A549 treated with AZD9567 at 1 μM for 4 hours (cell line): ENCODE results near the gene NANOS3. TPM values are rescaled to one million over a fixed set of nuclear protein-coding genes. Genes with fewer than 3 reads are reported as not detected.

Experiments
- total RNA-seq: library from RNA; stranded (reverse); fragments of 200-300 nt; extraction: Qiagen RNA extraction; gene quantifications from 5 replicates; pipeline ENCODE4 v1.2.3, GENCODE V29; 2022; ENCODE audit not compliant: insufficient read depth

The NANOS3 gene
- total RNA-seq: 2.3 to 3.1 TPM (median 2.5 TPM) in 4 of 5 replicates, not detected in the other

DNA sequence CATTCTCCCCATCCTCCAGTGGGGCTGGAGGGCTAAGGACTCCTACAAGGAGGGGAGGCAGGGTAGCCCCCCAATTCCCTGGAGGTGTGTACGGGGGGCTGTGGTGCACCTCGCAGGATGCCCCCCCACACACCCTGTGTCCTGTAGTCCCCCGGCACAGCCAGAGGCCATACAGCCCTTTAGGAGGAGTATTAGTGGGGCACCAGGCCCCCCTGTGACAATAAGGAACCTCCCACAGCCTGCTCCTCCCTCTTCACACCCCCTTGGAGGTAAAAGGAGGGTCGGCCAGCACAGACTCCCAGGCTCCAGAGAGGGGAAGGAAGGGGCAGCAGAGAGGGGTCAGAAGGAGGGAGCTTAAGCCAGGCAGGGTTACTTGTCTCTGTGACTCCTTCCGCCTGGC lies at the start of gene NANOS3:
Gene NANOS3 (plus strand): TSS at position 301 of the 400 bp plus-strand sequence. CDS start 115 bp downstream, outside the sequence.

DNA sequence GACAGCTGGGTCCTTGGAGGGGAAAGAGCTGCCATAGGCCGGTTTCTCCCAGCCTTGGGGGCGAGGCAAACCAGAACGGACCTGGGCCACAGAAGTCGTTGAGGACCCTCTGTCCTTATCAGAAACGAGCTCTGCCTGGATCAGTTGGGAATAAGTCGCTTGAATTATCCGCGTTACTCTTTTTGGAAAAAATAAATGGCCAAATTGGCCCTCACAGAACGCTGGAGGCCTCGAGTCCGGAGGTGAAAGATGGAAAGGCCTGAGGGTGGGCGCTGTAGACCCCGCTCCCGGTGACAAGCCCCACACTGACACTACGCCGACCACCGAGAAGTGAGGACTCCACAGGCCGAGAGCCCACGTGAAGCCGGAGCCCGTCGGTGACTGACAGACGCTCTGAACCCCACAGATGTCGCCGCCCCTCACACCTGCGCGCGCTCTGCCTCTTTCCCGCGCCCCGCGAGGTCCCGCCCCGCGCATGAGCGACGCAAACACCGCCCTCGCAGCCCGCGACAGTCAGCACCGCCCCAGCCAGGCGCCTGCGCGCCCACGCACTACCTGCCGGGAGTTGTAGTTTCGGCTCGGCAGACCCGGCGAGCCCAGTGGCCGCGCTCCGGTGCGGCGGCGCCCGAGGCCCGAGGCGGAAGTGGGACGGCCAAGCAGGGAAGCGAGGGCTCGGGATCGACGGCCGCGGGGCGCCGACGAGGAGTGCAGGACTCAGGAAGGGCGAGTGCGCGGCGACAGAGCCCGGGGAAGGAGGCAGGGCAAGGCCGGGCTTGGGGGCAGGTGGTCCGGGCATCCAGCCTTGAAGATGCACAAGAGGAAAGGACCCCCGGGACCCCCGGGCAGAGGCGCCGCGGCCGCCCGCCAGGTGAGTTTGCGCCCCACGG lies 28.9 kb downstream of the NANOS3 start, which contains the start of the genes BRME1 and CC2D1A:
Gene BRME1 (minus strand): TSS at position 484 of the 887 bp plus-strand sequence. CDS start 1,225 bp downstream, outside the sequence.
Gene CC2D1A (plus strand): TSS at position 568 of the 887 bp plus-strand sequence. CDS start 241 bp downstream, at position 809.

Other genes starting within 250 kb of the NANOS3 start
- 12.5 to 15.5 TPM (median 14.1 TPM) in 5 replicates for gene MRI1, start 112.6 kb upstream of the NANOS3 start, total RNA-seq
- 128 to 211 TPM (median 206 TPM) in 5 replicates for gene C19orf53, start 102.7 kb upstream of the NANOS3 start, total RNA-seq
- gene ZSWIM4, start 81.7 kb upstream of the NANOS3 start, total RNA-seq: 3.7 to 4.0 TPM (median 3.9 TPM) in 5 replicates
- gene BRME1, start 29.0 kb downstream of the NANOS3 start, total RNA-seq: 0.08 to 0.55 TPM (median 0.37 TPM) in 4 of 5 replicates, not detected in the other
- gene CC2D1A, start 29.1 kb downstream of the NANOS3 start, total RNA-seq: 8.2 to 10.9 TPM (median 9.5 TPM) in 5 replicates
- 1.1 to 4.3 TPM (median 1.5 TPM) in 5 replicates for gene PODNL1, start 61.3 kb downstream of the NANOS3 start, total RNA-seq
- 14.7 to 22.8 TPM (median 21.9 TPM) in 5 replicates for gene DCAF15, start 75.4 kb downstream of the NANOS3 start, total RNA-seq
- 2.5 to 5.8 TPM (median 5.0 TPM) in 5 replicates for gene RFX1, start 129.2 kb downstream of the NANOS3 start, total RNA-seq
- gene RLN3, start 151.0 kb downstream of the NANOS3 start, total RNA-seq: not detected in 5 replicates
- gene IL27RA, start 154.6 kb downstream of the NANOS3 start, total RNA-seq: 7.7 to 9.5 TPM (median 9.1 TPM) in 5 replicates
- 1.6 to 2.4 TPM (median 2.3 TPM) in 5 replicates for gene PALM3, start 184.9 kb downstream of the NANOS3 start, total RNA-seq
- gene MISP3, start 195.7 kb downstream of the NANOS3 start, total RNA-seq: 3.9 to 4.9 TPM (median 4.5 TPM) in 4 of 5 replicates, not detected in the other
- gene C19orf67, start 208.6 kb downstream of the NANOS3 start, total RNA-seq: not detected in 5 replicates
- 28.7 to 39.0 TPM (median 35.6 TPM) in 5 replicates for gene SAMD1, start 213.6 kb downstream of the NANOS3 start, total RNA-seq
- 30.4 to 51.2 TPM (median 33.2 TPM) in 5 replicates for gene PRKACA, start 240.6 kb downstream of the NANOS3 start, total RNA-seq